ENCODE results near the gene PCDH1.
A peak's percentile ranks its signal among the peaks of the same experiment; 100 is the strongest.
"Not testable (repeated sequence)": the region's sequence is repeated elsewhere in the genome, so short reads cannot be mapped to it uniquely, and the experiment has no call there.

PCDH1 gene

DNA sequence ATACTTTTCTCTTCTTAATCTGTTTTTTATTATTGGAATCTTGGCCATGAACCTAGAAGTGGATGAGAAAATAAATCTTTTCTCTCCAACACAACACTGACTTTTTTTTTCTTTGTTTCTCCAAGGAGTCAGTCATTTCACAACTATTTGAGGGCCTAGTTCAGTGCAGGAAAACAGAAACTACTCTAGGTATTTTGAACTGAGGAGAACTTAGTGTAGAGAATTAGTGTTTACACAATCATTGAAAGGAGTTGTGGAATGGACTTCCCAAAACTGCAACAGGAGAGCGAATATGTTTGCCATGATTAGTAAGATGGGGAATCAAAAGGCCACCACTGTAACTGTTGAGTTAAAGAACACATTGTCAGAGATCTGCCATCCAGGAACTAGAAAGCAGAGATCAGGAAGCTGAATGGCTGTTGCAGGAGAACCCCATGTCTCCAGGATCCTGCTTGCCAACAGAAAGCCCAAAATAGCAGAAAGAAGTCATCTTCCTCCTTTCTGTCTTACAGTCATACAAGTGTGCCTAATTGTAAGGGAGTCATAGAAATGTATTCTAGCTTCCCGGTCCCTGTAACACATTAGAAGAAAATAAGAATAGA, 20.3 kb upstream of the PCDH1 start:
- no peak for DNase-seq (ENCODE audit: low read depth)

DNA sequence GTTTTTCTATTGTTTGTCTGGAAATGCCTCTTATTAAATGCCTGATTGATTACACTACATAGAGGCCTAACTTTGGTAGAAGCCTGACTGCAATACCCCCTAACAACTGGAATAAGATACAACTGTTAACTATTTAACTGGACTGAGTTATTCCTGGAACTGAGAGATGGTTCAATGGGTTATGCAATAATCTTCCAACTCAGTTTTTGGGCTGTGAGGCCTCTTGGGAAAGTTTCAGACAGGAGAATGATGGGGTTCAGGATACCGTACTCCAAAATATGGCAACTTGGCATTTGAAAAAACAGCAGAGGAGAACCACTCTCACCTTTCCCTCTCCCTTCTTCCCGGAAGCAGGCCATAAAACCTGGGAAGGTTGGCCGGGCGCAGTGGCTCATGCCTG, 19.2 kb upstream of the PCDH1 start:
- no peak for DNase-seq (ENCODE audit: low read depth)

DNA sequence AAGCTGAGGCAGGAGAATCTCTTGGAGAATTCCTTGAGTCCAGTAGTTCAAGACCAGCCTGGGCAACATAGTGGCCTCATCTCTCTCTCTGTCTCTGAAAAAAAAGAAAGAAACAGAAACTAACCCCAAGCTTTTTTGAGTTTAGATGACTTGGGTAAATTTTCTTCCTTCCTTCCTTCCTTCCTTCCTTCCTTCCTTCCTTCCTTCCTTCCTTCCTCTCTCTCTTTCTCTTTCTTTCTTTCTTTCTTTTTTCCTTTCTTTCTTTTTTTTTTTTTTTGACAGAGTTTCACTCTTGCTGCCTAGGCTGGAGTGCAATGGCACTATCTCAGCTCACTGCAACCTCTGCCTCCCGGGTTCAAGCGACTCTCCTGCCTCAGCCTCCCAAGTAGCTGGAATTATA, 12.2 kb upstream of the PCDH1 start:
- DNase-seq (ENCODE audit: low read depth) = not testable (repeated sequence)

- no peak for DNase-seq (ENCODE audit: low read depth)
Observed at GRCh38 chr5:141889282-141889871, 11.2 kb upstream of the PCDH1 start.

DNA sequence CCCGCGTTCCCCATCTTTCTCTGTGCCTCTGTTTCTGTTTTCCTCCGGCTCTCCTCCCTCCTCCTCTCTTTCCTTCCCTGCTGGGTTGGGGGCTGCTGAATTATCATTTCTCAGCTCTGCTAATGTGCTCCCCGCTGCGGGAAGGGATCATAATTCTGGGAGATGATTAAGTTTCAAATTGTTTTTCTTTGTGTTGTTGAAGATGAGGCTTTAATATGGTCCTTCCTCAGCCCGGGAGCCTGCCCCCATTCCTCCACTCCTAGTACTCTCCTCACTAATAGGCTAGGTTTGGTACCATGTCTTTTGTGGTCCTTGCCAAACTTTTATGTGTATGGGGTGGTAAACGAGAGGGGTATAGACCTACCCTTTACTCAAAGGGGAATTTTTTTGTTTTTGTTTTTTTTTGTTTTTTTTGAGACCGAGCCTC, 5.7 kb upstream of the PCDH1 start:
- no peak for DNase-seq (ENCODE audit: low read depth)

- no peak for DNase-seq (ENCODE audit: low read depth)
Observed at GRCh38 chr5:141883184-141883891, 5.1 kb upstream of the PCDH1 start.

DNA sequence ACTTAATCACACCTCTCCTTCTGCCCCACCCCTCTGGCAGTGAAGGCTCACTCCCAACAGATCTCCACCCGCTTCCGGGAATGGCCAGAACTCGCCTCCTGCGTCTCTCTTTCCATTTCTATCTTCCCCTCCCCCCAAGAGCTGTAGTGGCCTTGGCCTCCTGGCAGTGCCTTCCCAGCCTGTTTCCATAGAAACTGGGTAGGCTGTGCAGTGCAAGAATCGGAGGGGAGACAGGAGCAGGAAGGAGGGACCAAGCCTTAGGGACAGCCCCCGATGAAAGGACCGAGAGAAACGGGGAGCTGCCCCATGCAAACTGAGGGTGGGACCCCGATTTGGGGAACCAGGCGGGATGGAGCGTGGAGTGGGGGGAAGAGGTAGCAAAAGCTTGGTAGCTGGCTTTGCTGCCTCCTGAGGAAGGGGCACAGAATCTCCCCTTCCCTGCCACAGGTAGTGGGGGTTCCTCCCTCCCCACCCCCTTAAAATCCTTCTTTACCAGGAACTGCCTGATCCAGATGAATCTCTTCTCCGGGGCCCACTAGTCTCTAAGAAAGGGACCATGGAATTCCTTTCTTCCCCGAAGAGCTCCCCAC, 4.5 kb upstream of the PCDH1 start:
- no peak for DNase-seq (ENCODE audit: low read depth)

GRCh38 chr5:141881886-141882285, 3.7 kb upstream of the PCDH1 start:
- no peak for DNase-seq (ENCODE audit: low read depth)

GRCh38 chr5:141880961-141881801, 3.0 kb upstream of the PCDH1 start:
- no peak for DNase-seq (ENCODE audit: low read depth)

- no peak for DNase-seq (ENCODE audit: low read depth)
Observed at GRCh38 chr5:141879941-141880738, 1.9 kb upstream of the PCDH1 start.

GRCh38 chr5:141879426-141879759, 1.2 kb upstream of the PCDH1 start:
- no peak for DNase-seq (ENCODE audit: low read depth)

DNA sequence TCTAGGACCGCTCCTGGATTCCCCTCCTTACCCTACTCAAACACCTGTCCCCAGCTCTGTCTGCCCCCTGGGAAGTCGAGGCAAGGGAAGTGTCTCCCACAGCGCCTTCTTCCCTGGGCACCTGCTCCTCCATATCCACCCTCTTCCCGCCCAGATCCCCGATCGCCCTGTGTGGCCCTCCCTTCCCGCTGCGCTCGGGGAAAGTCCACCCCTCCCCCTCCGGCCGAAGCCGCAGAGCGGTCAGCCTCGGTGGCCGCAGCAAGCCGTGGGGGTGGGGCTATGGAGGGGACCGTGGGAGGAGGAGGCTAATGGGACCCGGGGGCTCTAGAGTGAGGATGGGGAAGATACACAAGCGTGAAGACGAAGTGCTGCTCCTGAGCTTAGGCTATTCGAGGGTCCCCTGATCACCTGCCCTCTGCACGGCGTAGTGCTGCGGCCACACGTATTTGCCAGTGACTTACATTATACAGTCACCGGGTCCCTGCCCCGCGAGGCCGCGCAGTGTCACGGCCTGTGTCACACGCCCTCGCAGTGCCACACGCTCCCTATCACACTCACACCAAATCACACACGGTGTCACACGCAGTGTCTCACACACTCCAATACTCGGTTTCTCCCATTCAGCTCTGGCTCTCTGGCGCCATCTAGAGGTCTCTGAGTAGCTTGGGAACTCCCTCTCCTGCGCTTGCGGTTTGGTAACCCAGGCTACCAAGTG, 658 bp upstream of the PCDH1 start:
- peak; percentile 75 for DNase-seq (ENCODE audit: low read depth)

DNA sequence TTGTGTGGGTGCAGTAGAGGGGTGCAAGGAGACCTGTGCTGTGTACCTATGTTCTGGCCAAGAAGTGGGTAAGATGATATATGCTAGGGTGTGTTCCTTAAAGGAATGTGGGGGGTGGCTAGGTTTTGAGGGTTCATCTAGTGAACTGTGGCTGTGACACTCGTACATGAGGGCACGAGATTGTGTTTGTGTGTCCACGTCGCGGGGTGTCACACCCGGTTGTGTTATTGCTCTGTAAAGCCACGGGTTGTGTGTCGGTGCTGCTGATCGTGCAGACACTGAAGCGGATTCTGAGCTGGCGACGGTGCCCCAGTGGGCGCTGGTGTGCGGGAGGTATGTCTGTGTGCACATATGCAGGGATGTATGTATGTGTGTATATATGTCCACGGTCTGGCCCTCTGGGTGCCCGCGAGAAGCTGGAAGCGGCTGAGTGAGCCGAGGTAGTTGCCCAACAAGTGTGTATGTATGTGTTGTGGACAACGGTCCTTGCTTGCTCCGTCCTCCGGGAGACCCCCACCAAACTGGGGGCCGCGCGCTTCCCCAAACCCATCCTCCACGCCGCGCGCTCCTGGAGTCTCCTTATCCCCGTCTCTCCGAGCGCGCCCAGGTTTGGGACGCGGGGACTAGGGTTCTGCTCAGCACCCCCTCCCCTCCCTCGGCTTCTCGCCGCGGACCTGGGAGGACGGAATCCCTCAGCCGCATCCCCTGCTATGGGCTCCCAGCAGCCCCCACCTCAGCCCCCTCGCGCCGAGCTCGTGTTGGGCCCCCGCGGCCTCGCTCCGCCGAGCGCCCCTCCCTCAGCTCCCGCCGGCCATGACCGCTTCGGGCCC, 639 bp downstream of the PCDH1 start:
- no peak for DNase-seq (ENCODE audit: low read depth)

GRCh38 chr5:141876628-141877355, 1.4 kb downstream of the PCDH1 start:
- no peak for DNase-seq (ENCODE audit: low read depth)

- no peak for DNase-seq (ENCODE audit: low read depth)
Observed at GRCh38 chr5:141875795-141876627, 2.2 kb downstream of the PCDH1 start.

GRCh38 chr5:141875022-141875740, 3.0 kb downstream of the PCDH1 start:
- no peak for DNase-seq (ENCODE audit: low read depth)

- DNase-seq (ENCODE audit: low read depth) = no peak
Observed at GRCh38 chr5:141874262-141874964, 3.8 kb downstream of the PCDH1 start.

All from activated T-helper 1 cell treated with Interleukin-2 at 50 U/mL for 16 hours (primary cell).